Measurements from ENCODE around the gene MAD2L1.

MAD2L1 gene

GRCh38 chr4:120011725-120012124, 54.9 kb downstream of the MAD2L1 start:
- Histone ChIP-seq H3K4me1 (ENCODE audit: control insufficient read depth, insufficient read depth, low read length) (no peaks in the 10 kb centered on the region), H3K9me3 (ENCODE audit: control insufficient read depth, insufficient read depth, low read depth, low read length) (no peaks in the 10 kb centered on the region), H3K27ac (ENCODE audit: extremely low read depth, low read depth, low read length) (no peak overlapping the region), H3K36me3 (ENCODE audit: control insufficient read depth in 2 of 2, insufficient read depth in 1 of 2, low read length in 2 of 2) (no peaks in the 10 kb centered on the region), H3K4me3 (ENCODE audit: low read depth, low read length) (no peak overlapping the region)
- POLR2A ChIA-PET: no interaction called here
- TF ChIP-seq ZBTB44 (tag by site-specific recombination; IDR thresholded peaks at IDR 0.05) (no peak), ZNF791 (tag by site-specific recombination; IDR thresholded peaks at IDR 0.05) (no peak), ZNF837 (tag by site-specific recombination; IDR thresholded peaks at IDR 0.05) (no peak), ZNF561 (tag by site-specific recombination; IDR thresholded peaks at IDR 0.05; ENCODE audit: borderline replicate concordance) (no peak), ZNF645 (tag by site-specific recombination; IDR thresholded peaks at IDR 0.05) (no peak), REST (tag by site-specific recombination; IDR thresholded peaks at IDR 0.05) (no peak), ZNF404 (tag by site-specific recombination; IDR thresholded peaks at IDR 0.05) (no peak), ZNF501 (tag by site-specific recombination; IDR thresholded peaks at IDR 0.05) (no peak), CTCF (tag by site-specific recombination; IDR thresholded peaks at IDR 0.05) (no peak), ZNF433 (tag by site-specific recombination; IDR thresholded peaks at IDR 0.05; ENCODE audit: low read depth) (no peak), ZNF239 (tag by site-specific recombination; IDR thresholded peaks at IDR 0.05) (no peak), ZNF23 (tag by site-specific recombination; IDR thresholded peaks at IDR 0.05; ENCODE audit: borderline replicate concordance) (no peak), KLF8 (tag by site-specific recombination; IDR thresholded peaks at IDR 0.05) (no peak), PRDM1 (tag by site-specific recombination; IDR thresholded peaks at IDR 0.05) (no peak), HOXD13 (CRISPR knock-in tag; IDR thresholded peaks at IDR 0.05; ENCODE audit: borderline replicate concordance) (no peak), ZNF266 (tag by site-specific recombination; IDR thresholded peaks at IDR 0.05; ENCODE audit: low read depth) (no peak), ZNF76 (tag by site-specific recombination; IDR thresholded peaks at IDR 0.05; ENCODE audit: borderline replicate concordance, low read depth) (no peak), ZIC2 (tag by site-specific recombination; IDR thresholded peaks at IDR 0.05) (no peak), ZNF138 (tag by site-specific recombination; IDR thresholded peaks at IDR 0.05; ENCODE audit: borderline replicate concordance) (no peak), ZNF280C (tag by site-specific recombination; IDR thresholded peaks at IDR 0.05) (no peak)
- CTCF ChIA-PET: no interaction called here
